Activated CD8-positive, alpha-beta T cell treated with anti-CD3 and anti-CD28 coated beads, Interleukin-2, amount 10 ng/mL, durations not matched to agents 7 days and 5 days (primary cell): ENCODE measurements around the gene GDPGP1. TPM values are rescaled to one million over a fixed set of nuclear protein-coding genes. Genes with fewer than 3 reads are reported as not detected.
"Not testable (repeated sequence)": the region's sequence is repeated elsewhere in the genome, so short reads cannot be mapped to it uniquely, and the experiment has no call there.

Source experiments
- ATAC-seq: fragments of 150-1000 bp; cut with Tn5 transposase; one replicate; pipeline ENCODE4 v1.10.0; 2021; ENCODE audit warnings: moderate library complexity
- CTCF ChIA-PET: fragments of 350-600 bp; sonication (Branson Sonifier 250); formaldehyde crosslinking; loops from one replicate; lab custom pipeline; 2021; ENCODE audit warnings: antibody characterized with exemption; lab: Charles Lee
- POLR2A ChIA-PET: fragments of 350-600 bp; sonication (Branson Sonifier 250); formaldehyde crosslinking; loops from one replicate; lab custom pipeline; 2021; ENCODE audit warnings: antibody characterized with exemption; lab: Charles Lee
- DNase-seq: peaks from one replicate; pipeline ENCODE4 v3.0.0-alpha.2; 2020
- H3K27ac Mint-ChIP-seq: one replicate; pipeline ENCODE4 v1.8.0; 2021; ENCODE audit warnings: mild to moderate bottlenecking, mixed read lengths
- H3K27me3 Mint-ChIP-seq: one replicate; pipeline ENCODE4 v1.8.0; 2021; ENCODE audit warnings: low read depth, mixed read lengths
- H3K36me3 Mint-ChIP-seq: one replicate; pipeline ENCODE4 v1.8.0; 2021; ENCODE audit warnings: low read depth, mixed read lengths
- H3K4me1 Mint-ChIP-seq: one replicate; pipeline ENCODE4 v1.8.0; 2021; ENCODE audit warnings: low read depth, mixed read lengths
- H3K4me3 Mint-ChIP-seq: one replicate; pipeline ENCODE4 v1.8.0; 2021; ENCODE audit warnings: mild to moderate bottlenecking, mixed read lengths
- H3K9me3 Mint-ChIP-seq: one replicate; pipeline ENCODE4 v1.8.0; 2022; ENCODE audit warnings: mixed read lengths; ENCODE audit not compliant: insufficient read depth
- total RNA-seq, 2 experiments: library from RNA; stranded (reverse); gene quantifications; one replicate each; pipeline ENCODE4 v1.2.3, GENCODE V29; 2021

Gene GDPGP1
- total RNA-seq, 2 experiments from 2014 or later = 10.0 to 12.1 TPM

DNA sequence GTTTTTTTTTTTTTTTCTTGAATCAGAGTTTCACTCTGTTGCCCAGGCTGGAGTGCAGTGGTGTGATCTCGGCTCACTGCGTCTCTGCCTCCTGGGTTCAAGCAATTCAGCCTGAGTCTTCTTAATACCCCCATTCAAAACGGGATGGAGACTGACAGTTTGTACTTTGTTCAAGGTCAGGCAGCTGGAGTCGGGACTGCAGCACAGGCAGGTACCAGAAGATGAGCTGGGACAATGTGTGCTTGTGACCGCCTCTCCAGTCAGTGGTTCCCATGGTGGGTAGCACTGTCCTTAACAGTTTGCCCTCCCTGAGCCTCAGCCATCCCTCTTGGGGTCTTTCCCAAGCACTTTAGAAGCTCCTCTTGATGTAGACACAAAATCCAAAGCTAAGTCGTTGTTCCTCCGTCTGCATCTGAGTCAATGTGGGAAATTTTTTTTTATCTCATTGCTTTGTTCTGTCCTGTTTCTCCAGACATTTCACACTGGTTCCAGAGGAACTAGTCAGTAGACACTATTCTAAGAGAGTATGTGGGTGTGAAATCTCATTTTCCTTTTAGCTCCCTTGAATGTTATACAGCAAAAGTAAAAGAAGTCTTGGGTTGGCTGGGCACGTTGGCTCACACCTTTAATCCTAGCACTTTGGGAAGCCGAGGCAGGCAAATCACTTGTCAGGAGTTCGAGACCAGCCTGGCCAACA, 10.1 kb downstream of the GDPGP1 start:
- Mint-ChIP-seq H3K27me3 (no peaks in the 10 kb centered on the region), H3K4me3 (no peak overlapping the region), H3K4me1 (peaks cover 9% of the 10 kb centered on the region), H3K27ac (no peak overlapping the region), H3K36me3 (peaks cover 7% of the 10 kb centered on the region), H3K9me3 (no peaks in the 10 kb centered on the region)
- ChIA-PET POLR2A (interaction anchor here (1.3 kb wide), 1 partner anchor 11 kb away, joined by 4 read pairs; the partner anchor contains the start of genes CIB1 and GDPGP1), CTCF (interaction anchor here (0.8 to 2.2 kb wide), 2 partner anchors 24 to 57 kb away, joined by 3 to 6 read pairs; no protein-coding TSS in a partner anchor)
- ATAC-seq (no peak), DNase-seq (no peak)

DNA sequence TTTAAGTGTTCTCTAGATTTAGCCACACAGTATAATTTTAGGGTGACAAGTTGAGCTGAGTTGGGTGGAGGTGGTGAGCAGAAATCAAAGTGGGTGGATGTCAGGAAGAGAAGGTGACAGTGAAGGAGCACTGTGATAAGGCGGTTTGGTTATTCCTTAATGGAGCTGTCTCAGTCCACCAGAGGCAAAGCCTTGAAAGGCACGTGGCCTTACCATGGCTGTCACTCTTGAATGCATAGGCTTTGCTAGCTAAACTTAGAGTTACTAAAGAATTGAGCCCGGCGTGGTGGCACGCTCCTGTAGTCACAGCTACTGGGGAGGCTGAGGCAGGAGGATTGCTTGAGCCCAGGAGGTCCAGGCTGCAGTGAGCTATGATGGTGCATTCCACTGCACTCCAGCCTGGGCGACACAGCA, 14.8 kb downstream of the GDPGP1 start:
- no peak for DNase-seq
- H3K4me1 Mint-ChIP-seq = peaks cover 16% of the 10 kb centered on the region
- no peaks in the 10 kb centered on the region for H3K36me3 Mint-ChIP-seq
- ChIA-PET POLR2A (interaction anchor here (0.5 to 3.6 kb wide), 4 partner anchors 15 to 210 kb away, joined by 3 to 11 read pairs (median 6); partner anchors contain the start of genes CIB1, GDPGP1 and NGRN), CTCF (interaction anchor here (0.8 to 1.7 kb wide), 6 partner anchors 11 to 106 kb away, joined by 3 to 6 read pairs (median 3); no protein-coding TSS in a partner anchor)
- no peak overlapping the region for H3K27ac Mint-ChIP-seq
- H3K27me3 Mint-ChIP-seq = peaks cover 3% of the 10 kb centered on the region
- H3K9me3 Mint-ChIP-seq = no peaks in the 10 kb centered on the region
- peak overlapping the region; percentile 65 for H3K4me3 Mint-ChIP-seq
- ATAC-seq = no peak

DNA sequence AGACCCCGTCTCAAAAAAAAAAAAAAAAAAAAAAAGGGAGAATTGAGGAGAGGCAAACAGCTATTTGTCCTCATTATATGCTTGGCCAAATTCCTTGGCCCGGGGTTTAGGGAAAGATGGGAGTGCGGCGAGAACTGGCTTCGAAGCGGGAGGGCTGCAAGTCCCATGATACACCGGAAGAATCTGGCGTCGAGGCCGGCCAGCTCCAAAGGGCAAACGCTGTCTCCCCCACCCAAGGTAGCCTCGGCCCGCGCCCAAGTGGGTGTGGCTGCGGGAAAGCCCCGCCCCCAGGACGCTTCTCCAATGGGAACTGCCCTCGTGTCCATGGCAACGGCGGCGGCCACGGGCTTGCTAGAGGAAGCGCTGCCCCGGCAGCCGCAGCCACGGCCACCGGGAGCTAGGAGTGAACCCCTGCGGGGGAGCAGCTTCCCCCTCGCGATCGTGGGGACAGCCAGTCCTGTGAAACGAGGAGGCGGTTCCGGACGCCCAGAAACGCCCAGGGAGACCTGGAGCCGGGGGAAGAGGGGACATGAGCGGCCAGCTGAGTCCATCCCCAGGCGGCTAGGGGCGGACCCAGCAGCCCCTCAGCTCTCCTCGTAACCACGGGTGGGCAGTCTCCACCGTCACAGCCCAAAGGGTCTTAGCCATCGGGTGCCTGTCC, 15.3 kb downstream of the GDPGP1 start, which contains the start of gene TTLL13:
Gene TTLL13, plus strand, starts transcription at position 354 of the 661 bp plus-strand sequence. CDS start 1,075 bp downstream, outside the sequence.
- Mint-ChIP-seq H3K27ac (no peak within 1 kb of the TSS), H3K4me3 (peak within 1 kb of the TSS; percentile 65), H3K36me3 (no peaks in the 10 kb centered on the region), H3K9me3 (no peaks in the 10 kb centered on the region), H3K4me1 (peaks cover 16% of the 10 kb centered on the region), H3K27me3 (peaks cover 3% of the 10 kb centered on the region)
- peak; percentile 81 for ATAC-seq
- ChIA-PET CTCF (interaction anchor here (0.8 to 1.7 kb wide), 6 partner anchors 11 to 107 kb away, joined by 3 to 6 read pairs (median 3); partner anchors contain the start of genes CIB1 and GDPGP1), POLR2A (interaction anchor here (0.5 to 3.6 kb wide), 4 partner anchors 16 to 209 kb away, joined by 3 to 11 read pairs (median 6); partner anchors contain the start of genes CIB1, GDPGP1 and NGRN)
- peak; percentile 71 for DNase-seq

- ATAC-seq = no peak
- H3K4me3 Mint-ChIP-seq = no peak overlapping the region
- no peaks in the 10 kb centered on the region for H3K36me3 Mint-ChIP-seq
- ChIA-PET POLR2A (no interaction called here), CTCF (interaction anchor here (0.9 kb wide), 1 partner anchor 35 kb away, joined by 3 read pairs; no protein-coding TSS in a partner anchor)
- H3K4me1 Mint-ChIP-seq = peaks cover 6% of the 10 kb centered on the region
- H3K9me3 Mint-ChIP-seq = no peaks in the 10 kb centered on the region
- H3K27me3 Mint-ChIP-seq = no peaks in the 10 kb centered on the region
- H3K27ac Mint-ChIP-seq = no peak overlapping the region
- no peak for DNase-seq
Observed at GRCh38 chr15:90257776-90258175, 23.8 kb downstream of the GDPGP1 start.

DNA sequence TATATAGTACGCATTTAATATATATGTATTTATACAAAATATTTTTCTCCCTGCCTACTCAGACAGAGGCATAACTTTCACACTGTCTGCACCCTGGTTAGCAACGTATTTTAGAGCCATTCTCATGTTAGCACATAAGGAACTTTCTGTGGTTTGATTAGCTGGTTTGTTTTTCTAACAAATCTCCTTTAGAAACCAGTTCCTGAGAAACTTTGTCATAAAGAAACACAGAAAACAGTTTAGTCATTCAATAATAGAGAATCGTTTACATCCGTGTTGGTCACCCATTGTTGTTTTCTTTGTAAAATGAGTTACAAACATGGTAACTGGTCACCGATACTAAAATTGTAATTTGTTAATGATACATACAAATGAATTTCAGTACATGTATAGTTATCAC, 25.5 kb downstream of the GDPGP1 start:
- DNase-seq (no peak), ATAC-seq (no peak)
- ChIA-PET POLR2A (no interaction called here), CTCF (interaction anchor here (1.5 kb wide), 1 partner anchor 60 kb away, joined by 4 read pairs; no protein-coding TSS in a partner anchor)
- no peaks in the 10 kb centered on the region for H3K36me3 Mint-ChIP-seq
- no peaks in the 10 kb centered on the region for H3K27me3 Mint-ChIP-seq
- H3K27ac Mint-ChIP-seq = no peak overlapping the region
- H3K9me3 Mint-ChIP-seq = no peaks in the 10 kb centered on the region
- H3K4me3 Mint-ChIP-seq = no peak overlapping the region
- peaks cover 15% of the 10 kb centered on the region for H3K4me1 Mint-ChIP-seq

GRCh38 chr15:90260731-90261130, 26.7 kb downstream of the GDPGP1 start:
- CTCF ChIA-PET = not testable (repeated sequence)

DNA sequence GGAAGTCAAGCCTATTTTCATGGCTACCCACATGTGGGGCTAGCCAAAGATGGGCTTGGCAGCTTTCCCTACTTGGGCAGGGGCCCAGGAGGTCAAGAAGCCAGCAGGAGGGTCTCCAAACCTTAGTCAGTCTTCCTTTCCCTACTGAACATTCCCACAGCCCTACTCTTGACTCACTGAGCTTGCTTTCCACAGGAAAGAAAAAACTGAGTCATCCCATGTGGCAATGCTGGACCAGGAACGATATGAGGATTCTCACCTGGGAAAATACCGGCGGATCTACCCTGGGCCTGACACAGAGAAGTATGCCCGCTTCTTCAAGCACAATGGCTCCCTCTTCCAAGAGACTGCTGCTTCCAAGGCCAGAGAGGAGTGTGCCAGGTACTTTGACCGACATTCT, 27.8 kb downstream of the GDPGP1 start:
- H3K36me3 Mint-ChIP-seq = peaks cover 2% of the 10 kb centered on the region
- no peak for ATAC-seq
- peaks cover 22% of the 10 kb centered on the region for H3K4me1 Mint-ChIP-seq
- H3K9me3 Mint-ChIP-seq = no peaks in the 10 kb centered on the region
- POLR2A ChIA-PET = interaction anchor here (2.6 kb wide), 1 partner anchor 28 kb away, joined by 18 read pairs; the partner anchor contains the start of genes CIB1 and GDPGP1
- CTCF ChIA-PET = interaction anchor here (1.2 to 1.3 kb wide), 2 partner anchors 18 to 25 kb away, joined by 3 read pairs; no protein-coding TSS in a partner anchor
- H3K27me3 Mint-ChIP-seq = no peaks in the 10 kb centered on the region
- no peak for DNase-seq
- no peak overlapping the region for H3K4me3 Mint-ChIP-seq
- no peak overlapping the region for H3K27ac Mint-ChIP-seq

More at GRCh38 chr15:90260731-90261130, 26.7 kb downstream of the GDPGP1 start:
- H3K27ac Mint-ChIP-seq, ATAC-seq, H3K27me3 Mint-ChIP-seq, H3K36me3 Mint-ChIP-seq, H3K9me3 Mint-ChIP-seq, DNase-seq, POLR2A ChIA-PET, H3K4me3 Mint-ChIP-seq: not testable (repeated sequence)
- H3K4me1 Mint-ChIP-seq = peaks cover 21% of the 10 kb centered on the region

DNA sequence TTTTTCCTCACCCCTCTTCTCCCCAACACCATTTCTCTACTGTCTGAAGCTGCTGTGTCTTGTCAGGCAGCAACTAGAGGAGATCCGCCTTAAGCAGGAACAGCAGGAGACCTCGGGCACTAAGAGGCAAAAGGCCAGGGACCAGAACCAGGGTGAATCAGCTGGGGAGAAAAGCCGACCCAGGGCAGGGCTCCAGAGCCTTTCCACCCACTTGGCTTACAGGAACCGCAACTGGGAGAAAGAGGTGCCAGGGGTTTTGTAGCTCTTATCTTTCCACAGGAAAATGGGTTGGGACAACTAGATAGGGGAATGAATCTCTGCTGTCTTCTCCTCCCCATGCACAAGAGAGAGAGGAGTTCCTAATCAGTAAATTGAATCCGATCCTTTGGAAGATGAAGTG, 28.4 kb downstream of the GDPGP1 start:
- DNase-seq (no peak), ATAC-seq (no peak)
- Mint-ChIP-seq H3K27me3 (no peaks in the 10 kb centered on the region), H3K4me3 (no peak overlapping the region), H3K9me3 (no peaks in the 10 kb centered on the region), H3K27ac (no peak overlapping the region), H3K4me1 (peaks cover 27% of the 10 kb centered on the region), H3K36me3 (peaks cover 8% of the 10 kb centered on the region)
- ChIA-PET POLR2A (interaction anchor here (0.5 to 2.6 kb wide), 2 partner anchors 29 to 266 kb away, joined by 3 to 18 read pairs; partner anchors contain the start of genes CIB1 and GDPGP1), CTCF (interaction anchor here (1.3 kb wide), 1 partner anchor 24 kb away, joined by 3 read pairs; no protein-coding TSS in a partner anchor)

DNA sequence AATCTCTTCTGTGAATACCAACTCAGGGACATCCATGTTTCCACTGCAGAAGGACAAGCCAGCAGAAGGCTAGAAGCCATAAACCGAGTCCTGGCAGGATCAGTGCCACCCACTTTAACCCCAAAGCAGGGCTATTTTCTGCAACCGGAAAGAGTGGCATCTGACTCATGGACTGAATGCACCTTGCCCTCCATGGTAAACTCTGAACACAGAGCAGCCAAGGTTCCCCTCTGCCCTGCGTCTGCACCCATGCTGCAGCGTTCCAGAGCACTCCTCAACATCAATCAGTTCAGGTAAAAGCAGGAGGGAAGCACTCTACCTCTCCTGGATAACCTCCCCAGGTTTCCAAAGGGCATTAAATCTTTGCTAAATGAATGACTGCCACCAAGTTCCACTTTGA, 30.7 kb downstream of the GDPGP1 start:
- POLR2A ChIA-PET = interaction anchor here (2.6 kb wide), 1 partner anchor 31 kb away, joined by 18 read pairs; the partner anchor contains the start of genes CIB1 and GDPGP1
- ATAC-seq = no peak

DNA sequence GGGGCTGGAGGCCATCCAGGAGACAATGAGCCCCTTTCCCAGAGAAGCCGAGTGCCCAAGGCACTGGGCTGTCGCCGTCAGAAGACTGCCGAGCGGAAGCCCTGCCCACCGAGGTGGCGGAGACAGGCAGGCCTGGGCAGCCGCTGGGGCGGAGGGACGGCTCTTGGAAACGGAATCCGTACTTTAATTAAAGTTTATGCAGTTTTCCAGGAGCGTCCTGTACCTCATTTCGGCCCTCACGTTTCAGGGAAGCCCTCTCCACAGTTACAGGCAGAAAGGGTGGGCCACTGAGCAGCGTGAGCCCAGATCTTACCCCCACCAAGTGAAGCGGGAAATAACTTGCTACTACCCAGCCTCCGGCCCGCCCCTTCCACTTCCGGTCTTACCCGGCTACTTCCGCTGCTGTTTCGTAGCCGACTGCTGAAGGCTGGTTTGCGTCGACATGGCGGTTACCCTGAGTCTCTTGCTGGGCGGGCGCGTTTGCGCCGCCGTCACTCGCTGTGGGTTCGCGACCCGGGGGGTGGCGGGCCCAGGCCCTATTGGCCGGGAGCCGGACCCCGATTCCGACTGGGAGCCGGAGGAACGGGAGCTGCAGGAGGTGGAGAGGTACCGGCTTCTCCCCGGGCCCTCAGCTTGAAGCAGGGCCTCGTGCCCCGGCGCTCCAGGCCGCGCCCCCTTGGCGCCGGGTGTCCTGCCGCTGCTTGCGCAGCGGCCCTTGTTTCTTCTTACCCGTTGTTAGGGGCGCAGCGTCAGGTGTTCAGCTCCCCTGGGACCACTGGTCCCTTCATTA, 31.5 kb downstream of the GDPGP1 start, which contains the start of gene NGRN:
Gene NGRN, plus strand, starts transcription at position 402 of the 790 bp plus-strand sequence. Its CDS starts 41 bp downstream, at position 443.
- peak within 1 kb of the TSS; percentile 96 for H3K4me3 Mint-ChIP-seq

More for the DNA sequence above, 30.7 kb downstream of the GDPGP1 start:
- peak; percentile 48 for DNase-seq
- Mint-ChIP-seq H3K27ac (peak overlapping the region; percentile 98), H3K36me3 (peaks cover 22% of the 10 kb centered on the region), H3K4me1 (peaks cover 39% of the 10 kb centered on the region), H3K27me3 (no peaks in the 10 kb centered on the region), H3K9me3 (no peaks in the 10 kb centered on the region), H3K4me3 (peak overlapping the region; percentile 96)
- CTCF ChIA-PET = no interaction called here

More for the DNA sequence above, 31.5 kb downstream of the GDPGP1 start, which contains the start of gene NGRN:
- Mint-ChIP-seq H3K27me3 (no peaks in the 10 kb centered on the region), H3K9me3 (no peaks in the 10 kb centered on the region), H3K4me1 (peaks cover 42% of the 10 kb centered on the region), H3K27ac (peak within 1 kb of the TSS; percentile 98), H3K36me3 (peaks cover 29% of the 10 kb centered on the region)
- peak; percentile 96 for DNase-seq
- CTCF ChIA-PET = interaction anchor here (0.6 to 1.8 kb wide), 6 partner anchors 28 to 123 kb away, joined by 3 to 6 read pairs (median 3); partner anchors contain the start of genes CIB1 and GDPGP1
- ATAC-seq = peak; percentile 90
- POLR2A ChIA-PET = interaction anchor here (0.8 to 1.8 kb wide), 6 partner anchors 16 to 666 kb away, joined by 3 to 35 read pairs (median 4); partner anchors contain the start of genes CIB1, GDPGP1, IQGAP1 and TTLL13
